PC-9 (cell line): ENCODE data around the gene NOP9. TPM values are rescaled to one million over a fixed set of nuclear protein-coding genes. Genes with fewer than 3 reads are reported as not detected.

Source experiments
- BruUV-seq: library from RNA; stranded (reverse); fragments of 400-500 nt; replicated peaks from 2 replicates; lab custom pipeline; 2021; lab: Mats Ljungman, UMichigan
- CTCF ChIA-PET: fragments of 300-600 bp; sonication (Branson Sonifier 250); formaldehyde crosslinking; loops from one replicate; lab custom pipeline; 2022; ENCODE audit warnings: antibody characterized with exemption; lab: Charles Lee
- POLR2A ChIA-PET: fragments of 300-600 bp; sonication (Branson Sonifier 250); formaldehyde crosslinking; loops from one replicate; lab custom pipeline; 2022; ENCODE audit warnings: antibody characterized with exemption; ENCODE audit not compliant: unreplicated experiment; lab: Charles Lee
- DNase-seq, 2 experiments: peaks; one replicate each; pipeline versions ENCODE4 v3.0.0 to v3.0.0-alpha.2; 2015 to 2022; ENCODE audit warnings: mixed read lengths in 1 of 2
- H2AFZ ChIP-seq: fragments of 200-600 bp; sonication (generic); 2 replicates; pipeline ENCODE4 v1.8.1; 2017; ENCODE audit warnings: antibody characterized with exemption
- H3F3A ChIP-seq: fragments of 200-600 bp; sonication (generic); 2 replicates; pipeline ENCODE4 v1.8.1; 2017; ENCODE audit warnings: antibody characterized with exemption, mild to moderate bottlenecking, low read depth; ENCODE audit not compliant: insufficient read depth
- H3K27ac ChIP-seq: fragments of 200-600 bp; sonication (generic); 2 replicates; pipeline ENCODE4 v1.6.1; 2016; ENCODE audit warnings: mixed run types
- H3K27me3 ChIP-seq: fragments of 200-600 bp; sonication (generic); 2 replicates; pipeline ENCODE4 v1.6.1; 2016; ENCODE audit warnings: low read depth, mixed run types; ENCODE audit not compliant: insufficient read depth
- H3K36me3 ChIP-seq: fragments of 200-600 bp; sonication (generic); 2 replicates; pipeline ENCODE4 v1.6.1; 2016; ENCODE audit warnings: low read depth, mixed run types
- H3K4me1 ChIP-seq: fragments of 200-600 bp; sonication (generic); replicated peaks from 2 replicates; pipeline ENCODE4 v1.6.1; 2016; ENCODE audit warnings: mixed run types; ENCODE audit not compliant: insufficient read depth
- H3K4me2 ChIP-seq: fragments of 200-600 bp; sonication (generic); 2 replicates; pipeline ENCODE4 v1.6.1; 2017; ENCODE audit warnings: mixed run types
- H3K4me3 ChIP-seq: fragments of 200-600 bp; sonication (generic); 2 replicates; pipeline ENCODE4 v1.6.1; 2016; ENCODE audit warnings: mixed run types
- H3K79me2 ChIP-seq: fragments of 200-600 bp; sonication (generic); 2 replicates; pipeline ENCODE4 v1.6.1; 2017; ENCODE audit warnings: low read depth, mixed run types
- H3K9me2 ChIP-seq: fragments of 200-600 bp; sonication (generic); 2 replicates; pipeline ENCODE4 v1.8.1; 2017; ENCODE audit warnings: mild to moderate bottlenecking; ENCODE audit not compliant: insufficient read depth
- H3K9me3 ChIP-seq: fragments of 200-600 bp; sonication (generic); 2 replicates; pipeline ENCODE4 v1.8.1; 2016; ENCODE audit warnings: low read depth; ENCODE audit not compliant: insufficient read depth
- H4K20me1 ChIP-seq: fragments of 200-600 bp; sonication (generic); 2 replicates; pipeline ENCODE4 v1.8.1; 2017; ENCODE audit not compliant: insufficient read depth
- CTCF ChIP-seq: fragments of 200-600 bp; sonication (generic); conservative IDR thresholded peaks from 2 replicates; pipeline ENCODE4 v1.6.1; 2017; ENCODE audit warnings: mixed run types, antibody characterized with exemption, mild to moderate bottlenecking, moderate library complexity
- EZH2 ChIP-seq: fragments of 200-600 bp; sonication (generic); IDR thresholded peaks from 2 replicates; pipeline ENCODE4 v1.8.0; 2017; ENCODE audit warnings: antibody characterized with exemption, low read depth
- intact Hi-C: fragments of 100-400 bp; cut with micrococcal nuclease; formaldehyde crosslinking; loops from one replicate; pipeline ENCODE4 v1.10.0; 2022; ENCODE audit not compliant: unreplicated experiment
- total RNA-seq: library from RNA; stranded (reverse); gene quantifications from 2 replicates; pipeline ENCODE4 v1.2.3, GENCODE V29; 2021

The NOP9 gene
- total RNA-seq, 1 experiment from 2014 or later, result 24.4 TPM

GRCh38 chr14:24315807-24316596 is 16.4 kb downstream of the NOP9 start:
- Histone ChIP-seq H3F3A (no peaks in the 10 kb centered on the region; the same call in 1 of the 2 replicates), H3K4me1 (no peaks in the 10 kb centered on the region), H2AFZ (no peak overlapping the region), H3K9me3 (no peaks in the 10 kb centered on the region), H3K4me3 (no peak overlapping the region), H3K4me2 (no peak overlapping the region), H3K9me2 (no peaks in the 10 kb centered on the region), H3K27me3 (no peaks in the 10 kb centered on the region), H4K20me1 (no peaks in the 10 kb centered on the region), H3K36me3 (no peaks in the 10 kb centered on the region), H3K79me2 (no peaks in the 10 kb centered on the region), H3K27ac (no peak overlapping the region)
- TF ChIP-seq EZH2, result no peak
- no peak for TF ChIP-seq CTCF
- intact Hi-C loops, result no loop called here
- no TSS peak for BruUV-seq
- ChIA-PET POLR2A (no interaction called here), CTCF (no interaction called here)
- no peak for DNase-seq

- H3K4me2 ChIP-seq, result no peak overlapping the region
These were observed 16.9 kb downstream of the NOP9 start for GRCh38 chr14:24316597-24316950.

GRCh38 chr14:24317141-24317928 is 17.7 kb downstream of the NOP9 start:
- CTCF ChIA-PET, result no interaction called here
- H3K4me1 ChIP-seq, result no peaks in the 10 kb centered on the region

More at GRCh38 chr14:24316597-24316950, 16.9 kb downstream of the NOP9 start:
- Histone ChIP-seq H4K20me1 (no peaks in the 10 kb centered on the region), H2AFZ (no peak overlapping the region), H3K36me3 (no peaks in the 10 kb centered on the region), H3K9me2 (no peaks in the 10 kb centered on the region), H3K9me3 (no peaks in the 10 kb centered on the region), H3K4me3 (no peak overlapping the region), H3K27ac (no peak overlapping the region), H3K27me3 (no peaks in the 10 kb centered on the region), H3K4me1 (no peaks in the 10 kb centered on the region), H3K79me2 (no peaks in the 10 kb centered on the region), H3F3A (no peaks in the 10 kb centered on the region; the same call in 1 of the 2 replicates)
- no peak for TF ChIP-seq EZH2
- no peak for TF ChIP-seq CTCF
- intact Hi-C loops, result no loop called here
- CTCF ChIA-PET, result no interaction called here
- POLR2A ChIA-PET, result no interaction called here
- BruUV-seq, result no TSS peak
- DNase-seq, result no peak

More at GRCh38 chr14:24317141-24317928, 17.7 kb downstream of the NOP9 start:
- H3K79me2 ChIP-seq, result no peaks in the 10 kb centered on the region
- no peak overlapping the region for H3K4me2 ChIP-seq
- H3K27me3 ChIP-seq, result no peaks in the 10 kb centered on the region
- no TSS peak for BruUV-seq
- no peak overlapping the region for H3K4me3 ChIP-seq
- POLR2A ChIA-PET, result no interaction called here
- TF ChIP-seq CTCF (no peak), EZH2 (no peak)
- DNase-seq, result no peak
- no peaks in the 10 kb centered on the region for H3K9me2 ChIP-seq
- H3K36me3 ChIP-seq, result no peaks in the 10 kb centered on the region
- intact Hi-C loops, result no loop called here
- no peak overlapping the region for H2AFZ ChIP-seq
- no peaks in the 10 kb centered on the region for H3K9me3 ChIP-seq
- H3K27ac ChIP-seq, result no peak overlapping the region
- H4K20me1 ChIP-seq, result no peaks in the 10 kb centered on the region
- no peaks in the 10 kb centered on the region; the same call in 1 of the 2 replicates for H3F3A ChIP-seq
